CD14-positive monocyte (primary cell): ENCODE data around the gene STK32B. TPM values are rescaled to one million over a fixed set of nuclear protein-coding genes. Genes with fewer than 3 reads are reported as not detected.

Source experiments
- DNase-seq, 3 donors: peaks; one replicate each; pipeline ENCODE4 v3.0.0-alpha.2; 2011 to 2022
- H2AFZ ChIP-seq: 2 replicates; pipeline ENCODE4 v1.6.0; 2012; ENCODE audit warnings: mild to moderate bottlenecking, low read depth, low read length, inconsistent platforms; ENCODE audit not compliant: insufficient read depth, poor library complexity, severe bottlenecking
- H3K27ac ChIP-seq, 2 donors: 1 replicate in 1 of 2; 2 replicates in 1 of 2; pipeline ENCODE4 v1.5.1; 2012 to 2013; ENCODE audit warnings: low read length in 2 of 2, control low read depth in 1 of 2, inconsistent platforms in 1 of 2, low read depth in 1 of 2, mild to moderate bottlenecking in 1 of 2
- H3K27me3 ChIP-seq, 2 donors: one replicate each; pipeline versions ENCODE4 v1.6.0 to v1.6.1; 2011 to 2013; ENCODE audit warnings: low read length in 2 of 2; ENCODE audit not compliant: control insufficient read depth in 2 of 2, insufficient read depth in 2 of 2
- H3K36me3 ChIP-seq, 2 donors: replicated peaks in 1 of 2; 1 replicate in 1 of 2; 2 replicates in 1 of 2; pipeline versions ENCODE4 v1.5.1 to v1.6.1; 2012 to 2013; ENCODE audit warnings: low read length in 2 of 2, control low read depth in 1 of 2, inconsistent platforms in 1 of 2, mild to moderate bottlenecking in 1 of 2; ENCODE audit not compliant: insufficient read depth in 2 of 2, control insufficient read depth in 1 of 2
- H3K4me1 ChIP-seq, 2 donors: 1 replicate in 1 of 2; 2 replicates in 1 of 2; pipeline versions ENCODE4 v1.5.1 to v1.6.1; 2012 to 2013; ENCODE audit warnings: low read length in 2 of 2, control low read depth in 1 of 2, inconsistent platforms in 1 of 2, mild to moderate bottlenecking in 1 of 2, moderate library complexity in 1 of 2; ENCODE audit not compliant: insufficient read depth in 2 of 2, control insufficient read depth in 1 of 2
- H3K4me2 ChIP-seq: replicated peaks from 2 replicates; pipeline ENCODE3; 2012; ENCODE audit warnings: low read length, moderate library complexity, mild to moderate bottlenecking; ENCODE audit not compliant: poor library complexity, severe bottlenecking; ENCODE audit errors: extremely low read depth
- H3K4me3 ChIP-seq, 3 experiments: fragments of 200-600 bp in 1 of 3; sonication (generic) in 1 of 3; replicated peaks in 1 of 3; 1 replicate in 2 of 3; 2 replicates in 1 of 3; pipeline ENCODE4 v1.5.1; 2011 to 2013; ENCODE audit warnings: low read length in 3 of 3, mild to moderate bottlenecking in 3 of 3, control low read depth in 2 of 3, low read depth in 2 of 3, inconsistent platforms in 1 of 3, moderate library complexity in 1 of 3
- H3K79me2 ChIP-seq: 2 replicates; pipeline ENCODE4 v1.6.0; 2012; ENCODE audit warnings: mild to moderate bottlenecking, control low read depth, inconsistent platforms, low read length, moderate library complexity; ENCODE audit not compliant: insufficient read depth
- H3K9ac ChIP-seq: 2 replicates; pipeline ENCODE4 v1.6.0; 2017; ENCODE audit warnings: low read length, mild to moderate bottlenecking; ENCODE audit not compliant: insufficient read depth, poor library complexity, severe bottlenecking
- H3K9me3 ChIP-seq, 2 donors: replicated peaks in 1 of 2; 1 replicate in 1 of 2; 2 replicates in 1 of 2; pipeline versions ENCODE4 v1.5.1 to v1.6.1; 2012 to 2013; ENCODE audit warnings: low read length in 2 of 2, control low read depth in 1 of 2; ENCODE audit not compliant: control insufficient read depth in 1 of 2, insufficient read depth in 1 of 2
- H4K20me1 ChIP-seq: 2 replicates; pipeline ENCODE4 v1.6.0; 2012; ENCODE audit warnings: mild to moderate bottlenecking, low read length, control low read depth, moderate library complexity; ENCODE audit not compliant: insufficient read depth
- H3K27ac Mint-ChIP-seq, 7 donors: one replicate each; pipeline ENCODE4 v1.8.0; 2020; ENCODE audit warnings: mild to moderate bottlenecking in 7 of 7, mixed read lengths in 7 of 7, moderate library complexity in 6 of 7, inconsistent platforms in 2 of 7
- H3K27me3 Mint-ChIP-seq, 3 donors: one replicate each; pipeline ENCODE4 v1.8.0; 2021 to 2022; ENCODE audit warnings: low read depth in 3 of 3, mild to moderate bottlenecking in 3 of 3, mixed read lengths in 3 of 3, moderate library complexity in 3 of 3, inconsistent platforms in 1 of 3
- H3K36me3 Mint-ChIP-seq, 2 donors: one replicate each; pipeline ENCODE4 v1.8.0; 2020; ENCODE audit warnings: mixed read lengths in 2 of 2, inconsistent platforms in 1 of 2, mild to moderate bottlenecking in 1 of 2
- H3K4me1 Mint-ChIP-seq: one replicate; pipeline ENCODE4 v1.8.0; 2020; ENCODE audit warnings: mild to moderate bottlenecking, mixed read lengths
- H3K4me3 Mint-ChIP-seq, 2 donors: one replicate each; pipeline ENCODE4 v1.8.0; 2020; ENCODE audit warnings: mild to moderate bottlenecking in 2 of 2, mixed read lengths in 2 of 2, moderate library complexity in 1 of 2
- H3K9me3 Mint-ChIP-seq, 7 donors: one replicate each; pipeline ENCODE4 v1.8.0; 2020 to 2022; ENCODE audit warnings: mixed read lengths in 7 of 7, mild to moderate bottlenecking in 6 of 7, moderate library complexity in 6 of 7, inconsistent platforms in 2 of 7
- CTCF ChIP-seq: fragments of 200-600 bp; IDR thresholded peaks from one replicate; pipeline ENCODE4 v1.8.0; 2022; ENCODE audit warnings: antibody characterized with exemption, mild to moderate bottlenecking
- WGBS: methylation state at CpG from one replicate; pipeline ENCODE4 v1.1.5; 2013; ENCODE audit warnings: missing lambda C conversion rate; ENCODE audit not compliant: insufficient coverage; 5-methylcytosine and 5-hydroxymethylcytosine counted together
- intact Hi-C, 2 donors: fragments of 100-400 bp; cut with micrococcal nuclease; formaldehyde crosslinking; loops; one replicate each; pipeline versions ENCODE4 v1.15.0 to v1.15.1; 2023
- polyA plus RNA-seq, 3 donors: library from polyadenylated mRNA; depleted of rRNA in 1 of 3; unstranded in 2 of 3; stranded (reverse) in 1 of 3; fragments of 300-500 nt in 2 of 3; fragments of >200 nt in 1 of 3; fragmentation: Illumina TruSeq in 2 of 3; gene quantifications; 1 replicate in 2 of 3; 2 replicates in 1 of 3; pipeline ENCODE4 v1.2.3, GENCODE V29; 2012 to 2021

STK32B gene
- polyA plus RNA-seq, 3 donors = 0.61 to 1.7 (median 0.75) TPM

- Histone ChIP-seq H3K4me1 (peaks cover 15 to 16% of the 10 kb centered on the region in 2 donors), H2AFZ (no peak overlapping the region), H3K27ac (no peak overlapping the region), H3K27me3 (no peaks in the 10 kb centered on the region), H3K4me2 (no peak overlapping the region), H3K9me3 (no peaks in the 10 kb centered on the region), H3K4me3 (no peak overlapping the region), H3K9ac (no peak overlapping the region), H3K36me3 (no peaks in the 10 kb centered on the region), H4K20me1 (no peaks in the 10 kb centered on the region), H3K79me2 (no peaks in the 10 kb centered on the region)
- WGBS = 86% methylated on average over 1 of the region's 2 CpGs
- no peak for DNase-seq
- peaks cover 26% of the 10 kb centered on the region for H3K4me1 Mint-ChIP-seq
- intact Hi-C loops = no loop called here
- no peak overlapping the region for H3K4me3 Mint-ChIP-seq
- H3K36me3 Mint-ChIP-seq = peaks cover 0 to 2% of the 10 kb centered on the region in 2 donors
- no peaks in the 10 kb centered on the region for H3K9me3 Mint-ChIP-seq
- TF ChIP-seq CTCF = no peak
- no peak overlapping the region for H3K27ac Mint-ChIP-seq
- no peaks in the 10 kb centered on the region for H3K27me3 Mint-ChIP-seq
These were observed 22.8 kb upstream of the STK32B start for GRCh38 chr4:5028480-5028879.

- Histone ChIP-seq H3K27ac (no peak overlapping the region), H3K27me3 (no peaks in the 10 kb centered on the region), H3K4me1 (peaks cover 25% of the 10 kb centered on the region in 2 donors), H3K79me2 (no peaks in the 10 kb centered on the region), H3K36me3 (no peaks in the 10 kb centered on the region), H3K4me2 (no peak overlapping the region), H4K20me1 (no peaks in the 10 kb centered on the region), H3K9ac (no peak overlapping the region), H3K9me3 (no peaks in the 10 kb centered on the region), H3K4me3 (no peak overlapping the region), H2AFZ (no peak overlapping the region)
- H3K4me3 Mint-ChIP-seq = no peak overlapping the region
- no peak overlapping the region for H3K27ac Mint-ChIP-seq
- intact Hi-C loops = no loop called here
- no peak for TF ChIP-seq CTCF
- H3K36me3 Mint-ChIP-seq = peaks cover 0 to 2% of the 10 kb centered on the region in 2 donors
- no peaks in the 10 kb centered on the region for H3K27me3 Mint-ChIP-seq
- H3K9me3 Mint-ChIP-seq = no peaks in the 10 kb centered on the region
- 97% methylated on average over 6 of the region's 8 CpGs for WGBS
- peaks cover 33% of the 10 kb centered on the region for H3K4me1 Mint-ChIP-seq
- DNase-seq = no peak
These were observed 21.8 kb upstream of the STK32B start for GRCh38 chr4:5029447-5029846.
